HG02763 (cell line): ENCODE results near the gene NTM.

Experiments used
- ATAC-seq: cut with Tn5 transposase; IDR thresholded peaks from one replicate; pipeline ENCODE4 v1.9.1; 2021; ENCODE audit warnings: mild to moderate bottlenecking, moderate library complexity; ENCODE audit not compliant: unreplicated experiment

Gene NTM

DNA sequence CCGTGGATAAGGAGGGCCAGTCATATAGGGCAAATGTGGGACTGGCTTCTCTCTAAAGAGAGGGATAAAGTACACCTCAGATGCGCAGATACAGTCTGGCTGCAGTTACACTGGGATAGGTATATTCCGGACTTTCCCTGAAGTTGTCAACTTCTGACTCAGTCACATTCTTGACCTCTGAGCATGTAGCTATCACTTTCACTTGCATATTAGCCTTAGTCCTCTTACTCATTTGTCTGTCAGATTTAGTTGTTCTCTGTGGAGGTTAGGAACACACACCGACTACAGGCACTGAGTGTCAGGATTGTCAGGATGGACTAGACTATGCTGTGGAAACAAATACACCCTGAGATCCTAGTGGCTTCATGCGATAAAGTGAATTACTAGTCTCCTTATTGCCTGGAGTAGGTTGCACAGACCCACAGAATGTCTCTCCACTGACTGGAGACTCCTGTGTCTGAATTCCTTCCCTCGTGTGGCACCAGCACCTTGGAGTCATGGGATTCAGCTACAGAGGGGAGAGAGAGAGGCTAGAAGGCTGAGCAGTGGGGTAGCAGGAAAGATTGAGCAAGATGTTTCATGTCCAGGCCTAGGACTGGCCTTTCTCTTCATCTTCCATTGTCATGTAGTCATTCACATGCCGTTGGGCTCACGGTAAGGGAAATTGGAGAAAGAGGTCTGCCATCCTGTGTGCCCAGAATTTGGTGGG lies 654.3 kb downstream of the NTM start:
- no peak for ATAC-seq

- no peak for ATAC-seq
These were observed 656.3 kb downstream of the NTM start for GRCh38 chr11:132026746-132027145.

GRCh38 chr11:132028380-132029240 lies 658.2 kb downstream of the NTM start:
- no peak for ATAC-seq

DNA sequence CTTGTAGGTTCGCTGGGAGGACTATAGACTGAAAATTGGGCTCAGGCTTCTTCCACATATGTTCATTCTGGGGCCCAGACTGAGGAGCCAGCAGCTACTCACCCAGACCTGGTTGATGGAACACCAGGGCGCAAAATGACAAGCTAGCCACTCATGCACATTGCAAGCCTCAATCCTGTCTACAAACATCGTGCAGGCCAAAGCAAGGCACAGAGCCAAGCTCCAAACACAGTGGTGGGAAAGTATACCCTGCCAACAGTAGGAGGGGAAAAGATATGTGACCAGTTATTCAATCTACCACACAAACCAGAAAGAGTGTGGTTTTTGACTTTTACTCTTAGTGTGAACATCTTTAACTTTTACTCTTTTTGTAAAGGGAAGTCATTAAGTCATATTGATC lies 660.5 kb downstream of the NTM start:
- ATAC-seq = no peak

DNA sequence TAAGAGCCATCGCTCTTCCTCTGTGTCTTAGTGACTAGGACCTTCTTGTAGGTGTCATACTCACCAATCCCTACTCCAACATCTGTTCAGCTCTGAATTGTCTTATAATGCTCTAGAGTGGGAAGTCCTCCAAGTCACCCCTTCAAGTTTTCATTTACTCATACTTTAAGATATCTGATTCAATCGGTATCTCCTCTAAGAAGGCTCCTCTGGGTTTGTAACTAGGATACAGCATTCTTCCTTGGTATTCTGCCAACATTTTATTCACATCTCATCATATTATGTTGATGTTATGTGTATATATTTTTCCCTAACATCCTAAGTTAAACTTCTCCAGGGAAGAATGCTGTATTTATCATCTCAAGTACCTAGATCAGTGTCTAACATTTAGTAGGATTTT lies 662.1 kb downstream of the NTM start:
- ATAC-seq = no peak

GRCh38 chr11:132033051-132033450 lies 662.6 kb downstream of the NTM start:
- ATAC-seq = no peak

GRCh38 chr11:132035228-132035627 lies 664.8 kb downstream of the NTM start:
- no peak for ATAC-seq

GRCh38 chr11:132035766-132036165 lies 665.4 kb downstream of the NTM start:
- ATAC-seq = no peak

DNA sequence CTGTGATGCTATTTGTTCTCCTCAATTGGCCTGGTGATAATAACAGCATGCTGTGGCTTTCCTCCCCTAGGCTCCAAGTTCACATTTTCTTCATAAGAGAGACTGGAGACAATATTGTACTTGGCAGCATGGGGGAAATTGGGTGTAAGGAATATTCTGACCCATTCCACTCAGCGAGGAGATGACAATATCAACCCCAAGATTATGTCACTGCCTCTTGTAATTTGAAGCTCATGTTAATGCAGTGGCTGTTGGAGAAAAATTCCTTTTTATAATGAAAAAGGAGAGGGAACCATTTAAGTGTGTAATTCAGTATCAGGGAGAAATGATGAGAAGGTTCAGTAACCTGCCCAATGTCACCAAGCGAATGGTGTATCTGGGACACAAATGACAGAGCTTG lies 665.8 kb downstream of the NTM start:
- ATAC-seq = no peak

- ATAC-seq = no peak
These were observed 666.5 kb downstream of the NTM start for GRCh38 chr11:132036746-132037466.

- no peak for ATAC-seq
These were observed 667.0 kb downstream of the NTM start for GRCh38 chr11:132037467-132037862.

DNA sequence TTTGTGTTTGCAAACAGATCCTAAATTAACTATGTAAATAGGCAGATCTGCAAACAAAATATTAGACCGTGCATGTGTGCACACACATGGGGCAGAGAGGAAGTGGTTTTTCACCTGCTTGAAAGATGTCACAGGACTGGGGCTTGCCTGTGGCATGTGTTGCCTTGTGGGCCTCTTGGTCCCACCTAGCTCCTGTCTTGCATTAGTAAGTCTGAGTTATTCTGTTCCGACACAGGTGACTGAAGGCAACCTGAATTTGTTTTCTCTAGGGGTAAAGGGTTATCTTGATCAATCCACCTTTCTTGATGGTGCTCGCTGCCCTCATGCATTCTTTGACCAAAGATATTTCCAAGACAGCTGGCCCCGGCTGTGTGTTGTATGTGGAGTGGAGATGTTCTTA lies 667.5 kb downstream of the NTM start:
- no peak for ATAC-seq

- no peak for ATAC-seq
These were observed 669.1 kb downstream of the NTM start for GRCh38 chr11:132039521-132039920.

DNA sequence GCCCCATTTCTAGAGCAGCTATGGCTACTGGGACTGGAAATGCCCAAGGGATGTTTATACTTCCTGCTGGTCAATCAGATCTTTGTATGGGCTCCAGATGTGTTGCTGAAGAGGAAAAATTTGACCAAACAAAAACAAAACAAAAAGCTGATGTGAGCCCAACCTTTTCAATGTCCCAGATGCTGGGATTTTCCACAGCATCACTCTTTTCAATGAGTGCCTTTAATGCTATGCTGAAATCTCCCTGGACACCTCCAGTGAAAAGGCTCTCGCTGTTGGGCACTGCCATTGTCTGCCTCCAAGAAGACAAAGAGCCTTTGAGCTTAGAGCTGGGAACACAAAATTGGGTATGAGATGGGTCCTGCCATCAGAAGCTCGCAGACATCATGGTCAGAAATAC lies 671.9 kb downstream of the NTM start:
- ATAC-seq = no peak

- ATAC-seq = no peak
These were observed 673.3 kb downstream of the NTM start for GRCh38 chr11:132043714-132044113.

DNA sequence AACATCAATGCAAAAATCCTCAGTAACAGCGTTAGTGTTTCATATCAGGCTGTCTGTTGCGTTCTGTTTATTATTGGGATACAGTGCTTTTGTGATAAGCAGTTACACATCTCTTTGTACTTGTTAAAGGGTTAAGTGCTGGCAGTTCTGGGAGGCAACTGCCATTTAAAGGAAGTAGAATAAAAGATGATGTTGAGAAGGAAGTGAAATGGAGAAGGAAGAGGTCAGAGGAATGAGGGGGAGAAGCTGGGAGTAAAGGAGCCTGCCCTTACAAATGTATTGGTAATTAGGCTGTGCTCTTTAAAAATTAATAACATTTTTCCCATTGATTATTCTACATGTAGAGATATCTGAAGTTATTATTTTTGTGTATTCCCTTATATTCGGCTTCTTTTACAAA lies 674.7 kb downstream of the NTM start:
- no peak for ATAC-seq

DNA sequence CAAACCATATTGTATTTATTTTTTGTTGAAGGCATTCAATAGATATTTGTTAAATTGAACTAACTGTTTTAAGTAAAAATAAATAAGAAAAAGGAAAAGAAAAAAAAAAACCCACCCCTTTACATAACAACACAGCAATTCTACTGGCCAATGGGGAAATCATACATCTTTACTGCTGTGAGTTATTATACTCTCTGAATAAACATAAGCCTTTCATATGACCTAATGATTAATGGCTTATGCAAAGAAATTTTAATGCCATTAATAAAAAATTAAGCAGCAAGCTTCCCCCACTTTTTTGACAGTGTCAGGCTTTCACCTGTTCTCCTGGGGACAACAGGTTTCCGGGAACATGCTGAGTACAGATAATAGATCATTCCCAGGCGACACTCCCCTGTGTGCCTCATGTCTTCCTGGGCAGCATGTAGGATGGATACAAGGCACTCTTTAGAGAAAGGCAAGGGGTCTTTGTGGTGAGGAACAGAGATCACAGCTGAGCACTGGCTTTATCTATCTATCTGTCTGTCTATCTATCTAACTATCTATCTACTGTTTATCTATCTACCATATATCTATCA lies 676.0 kb downstream of the NTM start:
- ATAC-seq = no peak

DNA sequence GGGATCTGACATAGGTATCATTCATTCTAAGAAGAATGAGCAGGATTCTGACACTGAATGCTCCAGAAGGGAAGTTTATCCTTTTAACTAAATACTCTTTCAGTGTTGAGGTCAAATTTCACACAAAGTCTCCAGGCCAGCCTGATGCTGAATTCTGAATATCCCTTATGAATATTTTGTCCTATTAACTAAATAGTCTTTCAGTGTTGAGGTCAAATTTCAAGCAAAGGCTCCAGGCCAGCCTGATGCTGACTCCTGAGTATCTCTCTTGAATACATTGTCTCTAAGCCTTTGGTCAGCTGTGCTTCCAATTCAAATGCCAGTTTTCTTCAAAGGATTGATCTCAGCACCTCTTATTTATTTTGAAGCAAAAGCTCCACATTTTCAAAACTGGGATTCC lies 676.8 kb downstream of the NTM start:
- no peak for ATAC-seq

DNA sequence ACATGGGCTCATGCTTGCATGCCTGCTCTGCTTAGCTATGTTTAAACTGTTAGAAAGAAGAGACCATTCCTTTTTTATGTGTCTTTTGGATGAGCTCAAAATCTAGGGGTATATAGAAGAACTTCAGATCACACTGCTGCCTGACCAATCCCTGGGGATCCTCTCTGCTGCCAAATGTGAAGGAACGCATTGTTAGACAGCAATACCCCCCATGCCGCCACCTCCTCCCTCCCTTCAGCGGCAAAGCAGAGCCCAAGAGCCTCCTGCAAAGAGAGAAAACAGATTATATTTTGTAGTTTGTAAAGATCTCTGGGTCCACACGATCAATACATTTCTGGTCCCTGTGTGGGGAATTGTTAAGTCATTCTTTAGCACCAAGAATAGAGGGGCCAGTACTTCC lies 677.6 kb downstream of the NTM start:
- ATAC-seq = no peak

GRCh38 chr11:132049205-132049604 lies 678.8 kb downstream of the NTM start:
- no peak for ATAC-seq

GRCh38 chr11:132050049-132050448 lies 679.6 kb downstream of the NTM start:
- no peak for ATAC-seq
